ENCODE measurements around the gene MORN4.
"Not testable (repeated sequence)": the region's sequence is repeated elsewhere in the genome, so short reads cannot be mapped to it uniquely, and the experiment has no call there.

Gene MORN4

DNA sequence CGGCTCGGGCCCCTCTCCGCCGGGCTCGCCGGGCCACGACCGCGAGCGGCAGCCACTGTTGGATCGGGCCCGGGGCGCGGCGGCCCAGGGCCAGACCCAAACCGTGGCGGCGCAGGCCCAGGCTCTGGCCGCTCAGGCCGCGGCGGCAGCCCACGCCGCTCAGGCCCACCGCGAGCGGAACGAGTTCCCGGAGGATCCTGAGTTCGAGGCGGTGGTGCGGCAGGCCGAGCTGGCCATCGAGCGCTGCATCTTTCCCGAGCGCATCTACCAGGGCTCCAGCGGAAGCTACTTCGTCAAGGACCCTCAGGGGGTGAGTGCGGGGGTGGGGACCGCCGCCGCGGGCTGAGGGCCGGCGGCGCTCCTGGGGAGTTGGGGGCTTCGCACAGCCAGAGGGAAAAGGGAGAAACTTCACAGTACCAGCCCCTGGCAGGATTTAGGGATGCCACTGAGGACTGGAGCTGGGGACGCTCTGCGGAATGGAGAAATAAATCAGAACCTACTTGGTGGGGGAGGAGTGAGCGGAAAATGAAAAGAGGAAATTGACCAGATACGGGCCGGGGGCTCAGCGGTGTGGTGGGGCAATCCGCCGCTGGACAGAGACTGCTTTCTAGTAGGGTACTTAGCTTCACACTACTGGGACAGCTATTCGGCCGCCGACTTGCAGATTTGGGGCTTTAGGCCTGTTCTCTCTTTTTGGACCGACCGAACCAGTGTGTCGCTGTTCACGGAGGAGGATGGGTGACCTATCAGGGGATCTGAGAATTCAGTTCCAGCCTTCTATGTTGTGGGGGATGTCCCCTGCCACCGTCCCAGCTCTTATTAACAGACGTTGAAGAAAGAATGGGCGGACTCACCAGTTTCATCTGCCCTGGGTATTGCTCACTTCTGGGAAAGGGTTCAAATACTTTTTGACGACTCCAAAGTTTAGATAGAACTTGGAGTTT is 7.8 kb upstream of the MORN4 start:
- DNase-seq, result no peak

DNA sequence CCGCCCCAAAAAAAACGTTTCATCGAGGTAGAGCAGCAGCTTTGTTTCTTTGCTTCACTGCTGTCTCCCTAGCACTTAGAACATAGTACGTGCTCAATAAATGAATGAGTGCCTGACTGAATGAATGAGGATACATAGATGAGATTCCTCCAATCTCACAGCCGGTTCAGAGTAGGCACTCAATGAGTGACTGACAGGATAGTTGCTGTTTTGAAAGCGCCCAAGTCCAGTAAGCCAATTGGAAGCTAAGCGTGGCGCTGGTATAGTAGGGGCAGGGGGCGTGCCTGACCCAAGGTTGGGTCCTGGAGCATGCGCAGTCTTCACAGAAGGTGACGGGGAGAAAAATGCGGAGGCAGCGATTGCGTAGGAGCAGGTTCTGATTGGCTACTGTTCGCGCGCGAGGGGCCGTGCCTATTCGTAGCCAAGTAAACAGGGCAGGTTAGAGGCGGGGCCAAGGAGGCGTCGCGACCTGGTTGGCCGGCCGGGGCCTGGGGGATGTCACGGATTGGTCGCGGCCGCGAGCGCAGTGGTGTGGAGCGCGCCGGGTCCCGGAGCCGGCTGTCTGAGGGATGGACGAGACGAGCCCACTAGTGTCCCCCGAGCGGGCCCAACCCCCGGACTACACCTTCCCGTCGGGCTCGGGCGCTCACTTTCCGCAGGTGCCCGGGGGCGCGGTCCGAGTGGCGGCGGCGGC is 7.0 kb upstream of the MORN4 start, which contains the start of gene PI4K2A:
TSS of gene PI4K2A (plus strand) at position 498 of the 694 bp plus-strand sequence. CDS start at position 570, 72 bp downstream.
- DNase-seq, result peak; percentile 93

DNA sequence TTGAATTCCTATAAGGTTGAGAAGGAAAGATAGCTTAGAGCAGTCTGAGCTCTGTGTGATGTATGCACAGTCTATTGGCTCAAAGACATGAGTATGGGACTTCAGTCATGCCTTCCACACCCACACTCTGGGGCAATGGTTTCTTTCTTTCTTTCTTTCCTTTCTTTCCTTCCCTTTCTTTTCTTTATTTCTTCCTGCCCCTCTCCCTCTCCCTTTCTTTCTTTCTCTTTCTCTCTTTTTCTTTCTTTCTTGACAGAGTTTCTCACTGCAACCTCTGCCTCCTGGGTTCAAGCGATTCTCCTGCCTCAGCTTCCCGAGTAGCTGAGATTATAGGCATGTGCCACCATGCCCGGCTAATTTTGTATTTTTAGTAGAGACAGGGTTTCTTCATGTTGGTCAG is 5.8 kb upstream of the MORN4 start:
- not testable (repeated sequence) for DNase-seq

DNA sequence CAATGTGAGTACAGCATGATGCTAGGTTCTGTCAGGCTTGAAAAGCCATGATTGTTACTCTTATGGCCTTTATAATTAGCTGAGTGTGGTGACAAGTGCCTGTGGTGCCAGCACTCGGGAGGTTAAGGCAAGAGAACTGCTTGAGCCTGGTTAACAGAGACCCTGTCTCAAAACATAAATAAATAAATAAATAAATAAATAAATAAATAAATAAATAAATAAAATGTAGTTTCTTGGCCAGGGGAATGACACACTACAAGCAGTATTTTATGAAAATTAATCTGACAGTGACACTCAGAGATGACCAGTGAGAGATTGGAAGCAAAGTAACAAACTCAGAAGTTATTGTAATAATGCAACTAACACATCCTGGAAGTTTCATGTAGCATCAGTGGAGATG is 2.3 kb upstream of the MORN4 start:
- no peak for DNase-seq

DNA sequence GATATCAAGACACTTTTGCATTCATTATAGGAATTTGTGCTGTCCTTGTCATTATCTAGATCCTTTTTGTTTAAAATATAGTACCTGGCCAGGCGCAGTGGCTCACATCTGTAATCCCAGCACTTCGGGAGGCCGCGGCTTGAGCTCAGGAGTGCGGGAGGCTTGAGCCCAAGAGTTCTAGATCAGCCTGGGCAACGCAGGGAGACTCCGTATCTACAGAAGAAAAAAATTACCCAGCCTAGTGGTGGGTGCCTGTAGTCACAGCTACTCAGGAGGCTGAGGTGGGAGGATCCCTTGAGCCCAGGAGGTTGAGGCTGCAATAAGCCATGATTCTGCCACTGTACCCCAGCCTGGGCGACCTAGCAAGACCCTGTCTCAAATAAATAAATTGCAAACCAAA is 621 bp upstream of the MORN4 start:
- no peak for DNase-seq

DNA sequence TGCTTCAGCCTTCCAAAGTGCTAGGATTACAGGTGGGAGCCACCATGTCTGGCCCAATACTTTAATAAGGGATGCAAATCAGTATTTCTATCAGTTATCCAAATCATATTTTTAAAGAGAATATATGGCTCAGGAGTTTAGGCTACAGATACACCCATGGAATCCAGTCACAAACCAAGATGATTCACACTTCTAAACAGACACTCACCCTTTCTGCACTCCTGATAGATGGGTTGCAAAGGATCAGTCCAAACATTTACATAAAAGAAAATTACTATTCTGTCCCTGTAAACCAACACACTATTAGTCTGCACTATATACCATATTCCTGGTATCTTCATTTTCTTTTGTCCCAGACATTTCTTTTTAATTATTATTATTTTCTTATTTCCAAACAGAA is 2.2 kb downstream of the MORN4 start:
- DNase-seq, result no peak

DNA sequence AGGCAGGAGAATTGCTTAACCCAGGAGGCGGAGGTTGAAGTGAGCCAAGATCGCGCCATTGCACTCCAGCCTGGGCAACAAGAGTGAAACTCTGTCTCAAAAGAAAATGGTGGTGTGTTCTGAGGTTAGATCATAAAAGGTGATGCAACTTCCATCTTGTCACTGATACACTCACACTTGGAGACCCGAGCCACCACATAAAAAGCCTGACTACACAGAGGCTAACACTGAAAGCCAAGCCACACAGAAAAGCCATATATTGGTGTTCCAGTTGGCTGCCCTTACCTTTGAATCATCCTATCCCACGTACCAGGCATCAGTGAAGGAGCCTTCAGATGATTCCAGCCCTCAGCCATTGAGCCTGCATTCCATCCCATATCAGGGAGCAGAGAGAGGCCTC is 4.0 kb downstream of the MORN4 start:
- no peak for DNase-seq

DNA sequence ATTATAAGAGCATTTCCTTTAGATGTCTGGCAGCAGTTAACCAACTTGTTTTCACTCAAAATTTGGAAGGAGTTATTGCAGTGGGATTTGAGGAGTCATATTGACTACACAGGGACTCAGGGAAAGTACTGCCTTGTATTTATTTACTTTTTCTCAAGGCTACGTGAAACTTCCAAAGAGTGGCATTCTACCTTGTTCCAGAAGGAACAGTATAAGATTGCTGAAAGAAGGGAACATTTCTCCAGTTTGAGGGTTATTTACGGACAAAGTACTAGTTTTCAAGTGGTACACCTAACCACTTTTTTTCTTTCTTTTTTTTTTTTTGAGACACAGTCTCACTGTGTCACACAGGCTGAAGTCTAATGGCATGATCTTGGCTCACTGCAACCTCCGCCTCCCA is 5.1 kb downstream of the MORN4 start:
- DNase-seq, result no peak

DNA sequence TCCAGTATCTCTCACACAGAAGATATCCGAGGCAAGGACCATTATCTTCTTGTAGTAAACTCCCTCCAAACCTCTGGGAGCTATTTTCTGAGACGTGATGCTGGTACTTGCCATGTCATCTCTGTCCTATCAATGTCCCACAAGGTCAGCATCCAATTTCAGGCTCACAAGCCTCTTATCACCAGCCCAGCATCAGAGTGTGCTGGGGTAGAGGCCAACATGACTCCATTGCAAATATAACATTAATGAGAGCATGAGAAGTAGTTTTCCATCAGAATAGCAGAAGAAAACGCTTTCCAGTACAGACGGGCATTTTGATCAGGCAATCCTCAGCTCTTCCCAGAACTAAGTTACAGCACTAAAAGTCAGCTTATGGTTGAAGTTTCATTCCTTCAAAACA is 5.6 kb downstream of the MORN4 start:
- DNase-seq, result no peak

DNA sequence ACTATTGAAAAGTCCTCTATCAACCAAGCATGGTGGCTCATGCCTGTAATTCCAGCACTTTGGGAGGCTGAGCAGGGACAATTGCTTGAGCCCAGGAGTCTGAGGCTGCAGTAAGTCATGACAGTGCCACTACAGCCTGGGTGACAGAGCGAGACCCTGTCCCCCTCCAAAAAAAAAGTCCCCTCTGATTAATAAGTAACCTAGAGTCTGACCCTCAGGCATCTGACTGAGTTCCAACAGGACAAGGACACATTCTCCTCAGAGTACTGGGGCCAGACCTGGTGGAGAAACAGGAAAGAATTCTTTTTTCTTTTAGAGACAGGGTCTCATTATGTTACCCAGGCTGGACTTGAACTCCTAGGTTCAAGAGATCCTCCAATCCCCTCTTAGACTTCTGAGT is 10.0 kb downstream of the MORN4 start:
- DNase-seq, result no peak

DNA sequence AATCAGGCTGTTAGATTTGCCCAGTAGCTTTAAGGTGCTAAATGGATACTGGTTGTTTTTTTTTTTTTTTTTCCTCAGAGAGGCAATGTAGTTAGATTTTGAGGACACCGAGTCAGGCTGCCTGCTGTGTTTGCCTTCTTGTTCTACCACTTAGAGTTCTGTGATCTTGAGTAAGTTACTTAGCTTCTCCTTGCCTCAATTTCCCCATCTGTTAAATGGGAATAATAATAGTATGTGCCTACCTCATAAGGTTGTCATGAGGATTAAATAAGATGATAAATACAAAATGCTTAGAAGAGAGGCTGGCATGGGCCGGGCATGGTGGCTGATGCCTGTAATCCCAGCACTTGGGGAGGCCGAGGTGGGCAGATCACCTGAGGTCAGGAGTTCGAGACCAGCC is 14.6 kb downstream of the MORN4 start:
- no peak for DNase-seq

DNA sequence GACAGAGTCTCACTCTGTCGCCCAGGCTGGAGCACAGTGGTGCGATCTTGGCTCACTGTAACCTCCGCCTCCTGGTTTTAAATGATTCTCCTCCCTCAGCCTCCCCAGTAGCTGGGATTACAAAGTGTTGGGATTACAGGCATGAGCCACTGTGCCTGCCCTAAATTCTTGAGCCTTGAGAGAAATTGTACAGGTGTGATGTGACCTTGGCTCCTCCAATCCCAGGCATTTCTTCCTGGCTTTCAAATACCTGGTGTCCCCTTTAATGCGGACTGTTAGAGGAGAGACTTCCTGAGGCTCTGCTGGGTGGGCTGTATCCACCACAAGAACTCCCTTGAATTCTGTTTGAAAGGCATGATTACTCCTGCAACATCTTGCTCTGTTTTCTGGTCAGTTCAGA is 15.0 kb downstream of the MORN4 start:
- no peak for DNase-seq

DNA sequence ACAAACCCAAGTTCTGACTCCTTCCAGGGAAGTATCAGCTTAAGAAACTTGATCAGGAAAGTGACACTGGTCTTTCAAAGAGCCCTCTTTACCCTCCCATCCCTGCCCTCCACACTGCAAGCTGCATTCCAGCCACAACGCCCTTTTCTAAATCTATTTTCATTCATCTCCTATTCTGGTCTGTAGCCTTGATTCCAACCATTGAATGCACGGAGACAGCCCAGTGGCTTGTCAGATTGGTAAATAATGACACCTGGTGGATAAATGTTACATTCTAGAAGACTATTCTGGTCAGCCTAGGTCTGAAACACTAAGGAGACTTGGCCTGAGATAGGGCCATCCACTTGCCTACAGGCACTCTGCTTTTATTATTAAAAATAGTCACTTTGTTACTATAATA is 20.9 kb downstream of the MORN4 start:
- DNase-seq, result no peak

DNA sequence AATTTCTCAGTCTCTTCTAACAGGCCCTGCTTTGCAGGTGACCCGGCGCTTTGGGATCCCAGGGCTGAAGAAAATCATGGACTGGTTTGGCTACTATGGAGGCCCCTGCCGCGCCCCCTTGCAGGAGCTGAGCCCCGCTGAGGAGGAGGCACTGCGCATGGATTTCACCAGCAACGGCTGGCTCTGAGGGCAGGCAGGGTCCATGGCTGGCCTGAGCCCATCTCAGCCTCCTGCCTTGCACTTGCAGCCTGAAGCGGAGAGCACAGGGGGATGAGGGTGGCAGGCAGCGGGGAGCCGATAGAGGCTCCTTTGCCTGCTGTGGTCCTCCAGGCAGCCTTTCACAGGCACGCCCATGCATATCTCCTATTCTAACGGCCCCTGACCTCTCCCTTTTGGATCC is 21.8 kb downstream of the MORN4 start:
- no peak for DNase-seq

DNA sequence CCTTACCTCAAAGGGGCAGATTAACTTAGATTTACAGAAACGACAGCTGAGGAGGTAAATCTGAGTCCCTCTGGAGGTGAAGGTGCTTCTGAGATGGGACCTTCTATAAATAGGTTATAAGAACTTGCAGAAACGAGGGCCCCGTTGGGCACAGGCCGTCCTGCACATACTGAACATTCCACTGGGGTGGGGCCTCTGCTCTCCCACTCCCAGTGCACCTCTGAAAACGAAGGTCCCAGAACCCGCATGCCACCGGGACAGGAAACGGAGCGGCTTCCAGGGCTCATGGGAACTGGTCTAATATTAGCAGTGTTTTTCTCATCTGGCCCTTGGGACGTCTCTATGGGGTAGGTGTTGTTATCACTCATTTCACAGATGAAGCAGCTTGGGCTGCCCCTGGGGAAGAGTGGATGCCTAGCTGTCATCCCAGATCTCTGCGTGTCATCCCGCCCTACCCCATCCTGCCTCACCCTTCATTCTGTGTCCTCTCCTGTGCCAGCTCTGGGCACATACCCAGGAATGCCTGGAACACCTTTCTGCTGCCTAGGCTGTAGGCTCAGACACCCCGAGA is 24.2 kb downstream of the MORN4 start:
- DNase-seq, result no peak

DNA sequence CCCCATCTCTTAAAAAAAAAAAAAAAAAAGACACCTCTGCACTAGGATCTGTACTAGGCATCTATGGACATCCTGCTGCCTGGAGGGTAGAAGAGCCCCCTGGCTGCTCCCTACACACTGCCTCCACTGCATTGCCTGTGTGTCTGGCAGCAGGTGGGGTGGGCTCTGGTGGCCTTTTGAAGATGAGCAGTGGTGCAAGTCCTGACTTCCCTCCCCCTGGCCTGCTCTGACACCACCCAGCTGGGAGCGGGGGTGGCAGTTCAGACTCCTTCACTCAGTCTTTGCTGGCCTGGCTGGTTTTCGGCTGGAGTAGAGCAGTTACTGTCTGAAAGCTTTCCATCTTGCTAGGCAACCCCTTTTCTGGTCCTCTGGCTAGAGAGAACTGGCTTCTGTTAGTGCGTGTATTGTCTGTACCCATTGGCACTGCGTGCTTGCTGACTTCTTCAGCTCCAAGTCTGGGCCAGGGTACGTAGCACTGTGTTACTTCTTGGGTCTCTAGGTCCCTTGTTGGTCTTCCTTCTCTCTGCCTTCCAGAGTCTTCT is 26.1 kb downstream of the MORN4 start:
- DNase-seq, result no peak

DNA sequence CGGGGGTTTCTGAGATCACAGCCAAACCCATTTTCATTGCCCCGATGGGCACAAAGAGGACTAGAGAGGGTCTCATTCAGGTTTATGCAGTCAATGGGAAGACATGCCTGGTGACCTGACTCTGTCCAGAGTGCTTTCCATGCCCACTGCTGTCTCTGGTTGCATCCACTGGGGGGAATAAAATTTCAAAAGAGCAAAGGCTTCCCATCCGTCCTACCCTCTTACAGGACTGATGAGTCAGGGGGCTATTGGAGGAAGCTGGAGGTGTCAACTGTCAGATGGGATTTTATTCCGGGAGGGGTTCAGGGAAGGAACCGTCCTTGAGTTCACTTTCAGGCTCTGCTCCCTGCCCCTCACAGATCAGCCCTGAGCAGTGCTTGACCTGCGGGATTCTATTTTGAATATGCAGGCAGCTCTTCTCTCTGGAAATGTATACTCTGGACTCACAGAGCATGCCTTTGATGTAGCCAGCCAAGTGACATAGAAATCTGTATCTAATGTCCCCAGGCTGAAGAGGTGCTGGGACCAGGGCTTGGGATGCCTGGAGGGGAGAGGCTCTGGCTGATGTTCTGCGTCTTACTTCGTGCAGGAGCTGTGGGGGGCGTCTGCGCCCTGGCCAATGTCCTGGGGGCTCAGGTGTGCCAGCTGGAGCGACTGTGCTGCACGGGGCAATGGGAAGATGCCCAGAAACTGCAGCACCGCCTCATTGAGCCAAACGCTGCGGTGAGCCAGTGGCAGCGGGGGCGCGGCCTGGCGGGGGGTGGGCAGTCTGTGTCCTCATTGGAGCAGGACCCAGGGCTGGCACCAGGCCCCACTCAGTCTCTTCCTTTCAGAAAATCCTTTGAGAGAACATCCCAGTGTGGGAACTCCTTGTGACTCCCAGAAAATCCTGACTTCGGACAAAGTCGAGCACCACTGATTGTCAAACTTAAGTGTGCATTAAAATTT is 31.8 kb downstream of the MORN4 start:
- no peak for DNase-seq

DNA sequence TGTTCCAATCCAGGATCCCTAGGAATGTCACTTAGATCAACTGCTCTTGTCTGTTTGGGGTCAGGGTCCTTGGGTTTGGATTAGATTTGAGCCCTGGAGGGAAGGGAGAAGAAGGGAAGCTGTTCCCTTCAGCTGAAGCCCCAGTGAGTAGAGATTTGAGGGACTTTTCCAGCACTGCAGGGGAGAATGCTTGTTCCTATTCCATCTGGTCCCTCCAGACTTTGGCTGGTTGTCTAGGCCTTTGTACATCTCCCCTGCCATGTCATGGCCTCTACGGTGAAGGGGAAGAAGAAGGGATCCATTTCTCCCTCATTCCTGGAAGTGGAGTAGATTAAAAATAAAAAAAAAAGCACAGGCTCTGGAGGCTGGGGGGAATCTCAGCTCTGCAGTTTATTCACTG is 32.7 kb downstream of the MORN4 start:
- no peak for DNase-seq

DNA sequence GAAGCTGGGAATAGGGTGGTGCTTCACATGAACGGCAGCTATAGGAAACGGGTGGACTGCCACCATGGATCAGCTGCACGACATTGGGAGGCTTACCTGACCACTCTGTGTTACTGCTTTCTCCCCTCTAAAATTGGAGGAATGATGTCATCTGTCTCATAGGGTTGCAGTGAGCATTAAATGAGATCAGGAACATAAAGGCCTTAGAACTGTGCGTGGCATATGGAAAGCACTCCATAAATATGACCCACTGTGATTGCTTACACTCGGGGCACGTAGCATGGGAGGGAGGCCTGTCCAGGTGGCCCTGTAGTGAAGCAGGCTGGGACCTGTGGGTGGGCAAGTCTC is 34.1 kb downstream of the MORN4 start:
- no peak for DNase-seq

DNA sequence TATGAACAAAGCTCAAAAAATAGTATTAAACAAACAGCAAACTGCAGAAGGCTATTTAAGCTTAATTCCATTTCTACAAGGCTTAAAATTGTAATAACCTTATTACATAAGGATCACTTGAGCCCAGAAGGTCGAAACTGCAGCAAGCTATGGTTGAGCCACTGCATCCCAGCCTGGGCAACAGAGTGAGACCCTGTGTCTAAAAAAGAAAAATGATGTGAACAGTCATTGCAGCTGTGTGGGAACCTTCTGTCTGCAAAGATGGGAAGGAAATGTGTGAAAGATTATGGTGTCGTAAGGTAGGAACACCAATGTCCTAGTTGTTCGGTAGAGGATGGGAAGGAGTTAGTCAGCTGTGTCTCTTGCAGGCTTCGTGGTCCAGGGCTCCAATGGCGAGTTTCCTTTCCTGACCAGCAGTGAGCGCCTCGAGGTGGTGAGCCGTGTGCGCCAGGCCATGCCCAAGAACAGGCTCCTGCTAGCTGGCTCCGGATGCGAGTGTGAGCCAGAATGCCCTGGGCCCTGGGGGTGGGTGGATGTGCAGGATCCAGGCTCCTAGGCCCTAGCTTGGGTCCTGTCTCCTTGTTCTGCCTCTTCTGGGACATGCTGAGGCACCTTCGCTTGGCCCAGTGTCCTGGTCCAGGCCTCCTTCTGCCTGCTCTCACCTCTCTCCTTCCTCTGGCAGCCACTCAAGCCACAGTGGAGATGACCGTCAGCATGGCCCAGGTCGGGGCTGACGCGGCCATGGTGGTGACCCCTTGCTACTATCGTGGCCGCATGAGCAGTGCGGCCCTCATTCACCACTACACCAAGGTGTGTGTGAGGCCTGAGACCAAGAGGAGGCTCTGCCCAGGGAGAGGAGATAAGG is 34.7 kb downstream of the MORN4 start:
- no peak for DNase-seq

DNA sequence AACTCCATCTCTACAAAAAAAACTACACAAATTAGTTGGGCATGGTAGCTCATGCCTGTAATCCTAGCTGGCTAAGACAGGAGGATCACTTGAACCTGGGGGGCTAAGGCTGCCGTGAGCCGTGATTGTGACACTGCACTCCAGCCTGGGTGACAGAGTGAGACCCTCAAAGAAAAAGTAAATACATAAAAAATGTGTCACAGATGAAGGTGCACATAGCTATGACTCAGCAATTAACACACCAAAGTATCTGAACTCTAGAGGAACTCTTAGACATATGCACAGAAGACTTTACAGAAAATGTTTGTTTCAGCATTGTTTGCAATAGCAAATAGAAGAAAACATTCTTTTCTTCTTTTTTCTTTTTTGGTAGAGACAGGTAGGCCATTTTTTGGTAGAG is 35.5 kb downstream of the MORN4 start:
- DNase-seq, result no peak

Measured in NCI-H1436 treated with DMSO at 0.1 percent for 48 hours (cell line).